Measurements from ENCODE around the gene DCLRE1A. TPM values are rescaled to one million over a fixed set of nuclear protein-coding genes. Genes with fewer than 3 reads are reported as not detected.

Gene DCLRE1A
- total and polyA plus RNA-seq, 2 of the 13 experiments (the other 11 are each of a cell fraction or from before 2014, with no cell fraction given): 6.2 to 19.6 TPM

DNA sequence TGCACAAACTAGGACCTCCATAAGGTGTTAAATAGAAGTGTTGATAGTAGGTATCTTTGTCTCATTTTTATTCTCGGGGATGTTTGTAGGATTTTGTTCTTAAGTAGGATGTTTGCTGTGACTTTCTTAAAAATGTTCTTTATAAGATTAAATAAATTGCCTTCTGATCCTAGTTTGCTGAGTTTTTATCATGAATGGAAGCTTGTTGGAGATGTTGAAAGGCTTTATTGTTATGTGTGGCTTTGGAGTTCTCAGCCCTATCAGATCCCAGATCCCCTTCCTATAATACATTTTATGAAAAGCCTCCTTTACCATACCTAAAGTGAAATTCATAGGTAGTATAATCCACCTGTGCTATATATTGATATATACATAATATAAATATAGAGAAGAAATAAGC, 40.7 kb upstream of the DCLRE1A start:
- 0 out of 2 replicates have a peak, but pooled peaks cover 2% of the 10 kb centered on the region for H4K20me1 ChIP-seq (ENCODE audit: insufficient read depth, low read length)
- in situ Hi-C loops (cut with HindIII; ENCODE audit: extremely low pct_ligation_motif_present, low pct_unique_long_range_greater_than_20kb) (no loop called here), intact Hi-C loops (cut with micrococcal nuclease; ENCODE audit: unreplicated experiment) (no loop called here)
- H3K9ac ChIP-seq (ENCODE audit: insufficient read depth, low read depth, low read length): no peak overlapping the region
- no peaks in the 10 kb centered on the region for H3K79me2 ChIP-seq (ENCODE audit: insufficient read depth, low read length)
- H3K36me3 ChIP-seq (replicated peaks in 1 of 2; ENCODE audit: control insufficient read depth in 1 of 2, insufficient read depth in 2 of 2, low read length in 2 of 2): peaks cover 5 to 26% of the 10 kb centered on the region in 2 experiments; a peak in 4 of 5 replicates
- POLR2A ChIA-PET: no interaction called here
- H3K4me1 ChIP-seq (ENCODE audit: insufficient read depth, low read length): no peaks in the 10 kb centered on the region
- 95% methylated on average over 1 of the region's 1 CpG for WGBS (ENCODE audit: low lambda C conversion rate)
- TF ChIP-seq, protein P1, sequence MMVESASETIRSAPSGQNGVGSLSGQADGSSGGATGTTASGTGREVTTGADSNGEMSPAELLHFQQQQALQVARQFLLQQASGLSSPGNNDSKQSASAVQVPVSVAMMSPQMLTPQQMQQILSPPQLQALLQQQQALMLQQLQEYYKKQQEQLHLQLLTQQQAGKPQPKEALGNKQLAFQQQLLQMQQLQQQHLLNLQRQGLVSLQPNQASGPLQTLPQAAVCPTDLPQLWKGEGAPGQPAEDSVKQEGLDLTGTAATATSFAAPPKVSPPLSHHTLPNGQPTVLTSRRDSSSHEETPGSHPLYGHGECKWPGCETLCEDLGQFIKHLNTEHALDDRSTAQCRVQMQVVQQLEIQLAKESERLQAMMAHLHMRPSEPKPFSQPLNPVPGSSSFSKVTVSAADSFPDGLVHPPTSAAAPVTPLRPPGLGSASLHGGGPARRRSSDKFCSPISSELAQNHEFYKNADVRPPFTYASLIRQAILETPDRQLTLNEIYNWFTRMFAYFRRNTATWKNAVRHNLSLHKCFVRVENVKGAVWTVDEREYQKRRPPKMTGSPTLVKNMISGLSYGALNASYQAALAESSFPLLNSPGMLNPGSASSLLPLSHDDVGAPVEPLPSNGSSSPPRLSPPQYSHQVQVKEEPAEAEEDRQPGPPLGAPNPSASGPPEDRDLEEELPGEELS (CRISPR knock-in tag; IDR thresholded peaks at IDR 0.05): no peak
- H3K4me3 ChIP-seq (replicated peaks in 1 of 3; ENCODE audit: insufficient read depth in 1 of 3, low read depth in 2 of 3, low read length in 3 of 3): no peak overlapping the region
- DNase-seq (ENCODE audit: low spot score) (no peak), FAIRE-seq (no peak), ATAC-seq (no peak)
- no peak overlapping the region for H3K4me2 ChIP-seq (ENCODE audit: low read depth, low read length)
- BruUV-seq (replicated peaks): no TSS peak
- CTCF ChIA-PET (ENCODE audit: low intra/inter-chr PET ratio, low total read pairs): no interaction called here
- no peak overlapping the region for H3K27ac ChIP-seq (ENCODE audit: extremely low read length, insufficient read depth, low read length)
- H3K27me3 ChIP-seq (ENCODE audit: control insufficient read depth in 1 of 2, insufficient read depth in 2 of 2, low read length in 2 of 2): no peaks in the 10 kb centered on the region
- H2AFZ ChIP-seq (ENCODE audit: low read length): no peak overlapping the region
- H3K9me3 ChIP-seq (ENCODE audit: low read length): no peaks in the 10 kb centered on the region

DNA sequence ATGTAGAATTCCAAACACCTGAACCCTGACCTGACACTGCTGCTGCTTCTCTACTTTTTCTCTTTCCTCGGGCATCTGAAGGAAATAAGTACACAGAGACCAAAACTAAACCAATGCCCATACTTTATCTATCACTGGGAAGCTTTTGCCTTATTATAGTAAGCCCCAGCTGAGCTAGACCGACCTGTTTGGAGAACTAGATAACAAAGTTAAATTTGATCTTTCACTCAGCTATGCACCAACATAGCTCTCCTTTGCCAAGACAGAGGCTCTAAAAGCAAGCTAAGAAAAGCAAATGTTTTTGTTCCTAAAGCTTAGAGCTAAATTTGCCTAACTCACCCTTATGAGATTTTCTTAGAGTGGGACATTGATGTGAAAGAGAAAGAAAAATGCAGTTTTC, 39.7 kb upstream of the DCLRE1A start:
- Histone ChIP-seq H3K9me3 (ENCODE audit: low read length) (no peaks in the 10 kb centered on the region), H3K4me1 (ENCODE audit: insufficient read depth, low read length) (no peaks in the 10 kb centered on the region), H3K4me2 (ENCODE audit: low read depth, low read length) (no peak overlapping the region), H3K9ac (ENCODE audit: insufficient read depth, low read depth, low read length) (no peak overlapping the region), H3K27ac (ENCODE audit: extremely low read length, insufficient read depth, low read length) (no peak overlapping the region), H2AFZ (ENCODE audit: low read length) (no peak overlapping the region), H3K27me3 (ENCODE audit: control insufficient read depth in 1 of 2, insufficient read depth in 2 of 2, low read length in 2 of 2) (no peaks in the 10 kb centered on the region), H3K79me2 (ENCODE audit: insufficient read depth, low read length) (no peaks in the 10 kb centered on the region), H3K36me3 (replicated peaks in 1 of 2; ENCODE audit: control insufficient read depth in 1 of 2, insufficient read depth in 2 of 2, low read length in 2 of 2) (peaks cover 5 to 18% of the 10 kb centered on the region in 2 experiments; a peak in 4 of 5 replicates), H4K20me1 (ENCODE audit: insufficient read depth, low read length) (0 out of 2 replicates have a peak, but pooled peaks cover 2% of the 10 kb centered on the region), H3K4me3 (replicated peaks in 1 of 3; ENCODE audit: insufficient read depth in 1 of 3, low read depth in 2 of 3, low read length in 3 of 3) (no peak overlapping the region)
- ATAC-seq: no peak
- no TSS peak for BruUV-seq (replicated peaks)
- no peak for DNase-seq (ENCODE audit: low spot score)
- intact Hi-C loops (cut with micrococcal nuclease; ENCODE audit: unreplicated experiment): no loop called here
- in situ Hi-C loops (cut with HindIII; ENCODE audit: extremely low pct_ligation_motif_present, low pct_unique_long_range_greater_than_20kb): no loop called here
- ChIA-PET POLR2A (no interaction called here), CTCF (ENCODE audit: low intra/inter-chr PET ratio, low total read pairs) (no interaction called here)
- WGBS (ENCODE audit: low lambda C conversion rate): 90% methylated on average over 2 of the region's 2 CpGs
- no peak for FAIRE-seq
- TF ChIP-seq, protein P2, sequence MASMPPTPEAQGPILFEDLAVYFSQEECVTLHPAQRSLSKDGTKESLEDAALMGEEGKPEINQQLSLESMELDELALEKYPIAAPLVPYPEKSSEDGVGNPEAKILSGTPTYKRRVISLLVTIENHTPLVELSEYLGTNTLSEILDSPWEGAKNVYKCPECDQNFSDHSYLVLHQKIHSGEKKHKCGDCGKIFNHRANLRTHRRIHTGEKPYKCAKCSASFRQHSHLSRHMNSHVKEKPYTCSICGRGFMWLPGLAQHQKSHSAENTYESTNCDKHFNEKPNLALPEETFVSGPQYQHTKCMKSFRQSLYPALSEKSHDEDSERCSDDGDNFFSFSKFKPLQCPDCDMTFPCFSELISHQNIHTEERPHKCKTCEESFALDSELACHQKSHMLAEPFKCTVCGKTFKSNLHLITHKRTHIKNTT (CRISPR knock-in tag; IDR thresholded peaks at IDR 0.05): no peak
- no peak for TF ChIP-seq CHCHD3 (CRISPR knock-in tag; IDR thresholded peaks at IDR 0.05)
- TF ChIP-seq, protein P3, sequence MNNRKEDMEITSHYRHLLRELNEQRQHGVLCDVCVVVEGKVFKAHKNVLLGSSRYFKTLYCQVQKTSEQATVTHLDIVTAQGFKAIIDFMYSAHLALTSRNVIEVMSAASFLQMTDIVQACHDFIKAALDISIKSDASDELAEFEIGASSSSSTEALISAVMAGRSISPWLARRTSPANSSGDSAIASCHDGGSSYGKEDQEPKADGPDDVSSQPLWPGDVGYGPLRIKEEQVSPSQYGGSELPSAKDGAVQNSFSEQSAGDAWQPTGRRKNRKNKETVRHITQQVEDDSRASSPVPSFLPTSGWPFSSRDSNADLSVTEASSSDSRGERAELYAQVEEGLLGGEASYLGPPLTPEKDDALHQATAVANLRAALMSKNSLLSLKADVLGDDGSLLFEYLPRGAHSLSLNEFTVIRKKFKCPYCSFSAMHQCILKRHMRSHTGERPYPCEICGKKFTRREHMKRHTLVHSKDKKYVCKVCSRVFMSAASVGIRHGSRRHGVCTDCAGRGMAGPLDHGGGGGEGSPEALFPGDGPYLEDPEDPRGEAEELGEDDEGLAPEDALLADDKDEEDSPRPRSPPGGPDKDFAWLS (CRISPR knock-in tag; IDR thresholded peaks at IDR 0.05; ENCODE audit: borderline replicate concordance): no peak
- no peak for TF ChIP-seq ZBTB1 (CRISPR knock-in tag; IDR thresholded peaks at IDR 0.05; ENCODE audit: borderline replicate concordance)
- no peak for TF ChIP-seq ZNF468 (CRISPR knock-in tag; IDR thresholded peaks at IDR 0.05)
- TF ChIP-seq NR2C2 (CRISPR knock-in tag; IDR thresholded peaks at IDR 0.05; ENCODE audit: borderline replicate concordance): no peak
- TF ChIP-seq, protein P4, sequence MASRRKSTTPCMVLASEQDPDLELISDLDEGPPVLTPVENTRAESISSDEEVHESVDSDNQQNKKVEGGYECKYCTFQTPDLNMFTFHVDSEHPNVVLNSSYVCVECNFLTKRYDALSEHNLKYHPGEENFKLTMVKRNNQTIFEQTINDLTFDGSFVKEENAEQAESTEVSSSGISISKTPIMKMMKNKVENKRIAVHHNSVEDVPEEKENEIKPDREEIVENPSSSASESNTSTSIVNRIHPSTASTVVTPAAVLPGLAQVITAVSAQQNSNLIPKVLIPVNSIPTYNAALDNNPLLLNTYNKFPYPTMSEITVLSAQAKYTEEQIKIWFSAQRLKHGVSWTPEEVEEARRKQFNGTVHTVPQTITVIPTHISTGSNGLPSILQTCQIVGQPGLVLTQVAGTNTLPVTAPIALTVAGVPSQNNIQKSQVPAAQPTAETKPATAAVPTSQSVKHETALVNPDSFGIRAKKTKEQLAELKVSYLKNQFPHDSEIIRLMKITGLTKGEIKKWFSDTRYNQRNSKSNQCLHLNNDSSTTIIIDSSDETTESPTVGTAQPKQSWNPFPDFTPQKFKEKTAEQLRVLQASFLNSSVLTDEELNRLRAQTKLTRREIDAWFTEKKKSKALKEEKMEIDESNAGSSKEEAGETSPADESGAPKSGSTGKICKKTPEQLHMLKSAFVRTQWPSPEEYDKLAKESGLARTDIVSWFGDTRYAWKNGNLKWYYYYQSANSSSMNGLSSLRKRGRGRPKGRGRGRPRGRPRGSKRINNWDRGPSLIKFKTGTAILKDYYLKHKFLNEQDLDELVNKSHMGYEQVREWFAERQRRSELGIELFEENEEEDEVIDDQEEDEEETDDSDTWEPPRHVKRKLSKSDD (CRISPR knock-in tag; IDR thresholded peaks at IDR 0.05; ENCODE audit: low read depth): no peak
- TF ChIP-seq KMT2B (CRISPR knock-in tag; IDR thresholded peaks at IDR 0.05): no peak
- no peak for TF ChIP-seq ARNTL (CRISPR knock-in tag; IDR thresholded peaks at IDR 0.05)
- TF ChIP-seq ZNF205 (CRISPR knock-in tag; IDR thresholded peaks at IDR 0.05): no peak
